ENCODE results near the gene HBS1L.

HBS1L gene

DNA sequence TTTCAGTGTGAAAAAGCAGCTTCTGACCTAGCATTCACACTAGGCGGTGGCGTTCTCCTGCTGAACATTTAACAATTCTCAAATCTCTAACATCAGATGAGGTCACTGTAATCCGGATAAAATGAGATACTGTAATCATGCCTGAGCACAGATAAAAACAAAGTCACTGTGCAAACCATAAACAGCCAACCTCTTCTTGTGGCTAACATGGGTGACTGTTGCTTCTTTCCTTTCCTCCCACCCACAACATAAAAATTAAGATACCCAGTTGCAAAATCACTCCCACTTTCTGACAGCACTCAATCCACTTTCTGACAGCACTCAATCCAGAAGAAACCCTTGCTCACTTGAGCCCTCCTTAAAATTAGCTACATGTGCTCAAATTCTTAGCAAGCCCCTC, 93.3 kb downstream of the HBS1L start:
- Histone ChIP-seq H3K9me3 (peaks cover 0 to 3% (median 0%) of the 10 kb centered on the region in 3 donors), H3K4me3 (no peak overlapping the region), H3K27me3 (no peaks in the 10 kb centered on the region), H3K27ac (no peak overlapping the region), H3K36me3 (peaks cover 40 to 57% (median 51%) of the 10 kb centered on the region in 3 donors), H3K4me1 (no peaks in the 10 kb centered on the region)
- no peak for TF ChIP-seq CTCF (IDR thresholded peaks at IDR 0.05)
- DNase-seq, result no peak
- intact Hi-C loops (cut with DNase I; ENCODE audit: low total_unique reads), result no loop called here

DNA sequence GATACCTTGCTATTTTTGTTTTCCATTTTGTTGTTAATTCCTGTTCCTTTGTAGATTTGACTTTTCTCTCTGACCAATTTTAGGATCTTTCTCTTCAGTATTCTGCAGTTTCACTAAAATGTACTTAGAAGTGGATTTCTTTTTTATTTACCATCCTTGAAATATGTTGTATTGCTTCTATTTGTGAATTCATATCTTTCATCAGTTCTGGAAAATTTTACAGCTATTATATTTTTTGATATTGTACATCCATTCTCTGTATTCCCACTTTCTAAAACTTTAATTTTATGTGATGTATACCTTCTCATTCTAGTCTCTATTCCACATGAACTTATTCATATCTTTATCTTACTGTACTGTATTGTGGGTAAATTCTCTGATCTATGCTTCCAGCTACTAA, 95.0 kb downstream of the HBS1L start:
- TF ChIP-seq CTCF (IDR thresholded peaks at IDR 0.05), result no peak
- no peak for DNase-seq
- Histone ChIP-seq H3K27ac (no peak overlapping the region), H3K9me3 (peaks cover 0 to 3% (median 0%) of the 10 kb centered on the region in 3 donors), H3K4me1 (no peaks in the 10 kb centered on the region), H3K4me3 (no peak overlapping the region), H3K36me3 (peaks cover 31 to 42% (median 34%) of the 10 kb centered on the region in 3 donors), H3K27me3 (no peaks in the 10 kb centered on the region)
- intact Hi-C loops (cut with DNase I; ENCODE audit: low total_unique reads), result no loop called here

- no peaks in the 10 kb centered on the region for H3K4me1 ChIP-seq
- no peaks in the 10 kb centered on the region for H3K27me3 ChIP-seq
- H3K4me3 ChIP-seq, result no peak overlapping the region
- no peak for DNase-seq
- H3K27ac ChIP-seq, result no peak overlapping the region
- intact Hi-C loops (cut with DNase I; ENCODE audit: low total_unique reads), result no loop called here
- TF ChIP-seq CTCF (IDR thresholded peaks at IDR 0.05), result no peak
- peaks cover 0 to 3% (median 0%) of the 10 kb centered on the region in 3 donors for H3K9me3 ChIP-seq
- H3K36me3 ChIP-seq, result peaks cover 8 to 20% (median 14%) of the 10 kb centered on the region in 3 donors
These were observed 97.9 kb downstream of the HBS1L start for GRCh38 chr6:134956676-134957075.

- H3K36me3 ChIP-seq, result peaks cover 8 to 13% (median 8%) of the 10 kb centered on the region in 3 donors
- peaks cover 0 to 3% (median 0%) of the 10 kb centered on the region in 3 donors for H3K9me3 ChIP-seq
- no peaks in the 10 kb centered on the region for H3K4me1 ChIP-seq
- intact Hi-C loops (cut with DNase I; ENCODE audit: low total_unique reads), result no loop called here
- H3K27me3 ChIP-seq, result no peaks in the 10 kb centered on the region
- no peak for TF ChIP-seq CTCF (IDR thresholded peaks at IDR 0.05)
- no peak overlapping the region for H3K27ac ChIP-seq
- no peak for DNase-seq
- H3K4me3 ChIP-seq, result no peak overlapping the region
These were observed 98.6 kb downstream of the HBS1L start for GRCh38 chr6:134956032-134956431.

- TF ChIP-seq CTCF (IDR thresholded peaks at IDR 0.05), result no peak
- Histone ChIP-seq H3K9me3 (no peaks in the 10 kb centered on the region), H3K36me3 (peaks cover under 1 to 7% (median 5%) of the 10 kb centered on the region in 3 donors), H3K4me1 (no peaks in the 10 kb centered on the region), H3K4me3 (no peak overlapping the region), H3K27ac (no peak overlapping the region), H3K27me3 (no peaks in the 10 kb centered on the region)
- DNase-seq, result no peak
- intact Hi-C loops (cut with DNase I; ENCODE audit: low total_unique reads), result no loop called here
These were observed 100.2 kb downstream of the HBS1L start for GRCh38 chr6:134954272-134955000.
